ENCODE measurements around the gene VAC14. TPM values are rescaled to one million over a fixed set of nuclear protein-coding genes. Genes with fewer than 3 reads are reported as not detected.

The VAC14 gene
- total RNA-seq, 1 experiment from 2014 or later = 49.9 TPM

DNA sequence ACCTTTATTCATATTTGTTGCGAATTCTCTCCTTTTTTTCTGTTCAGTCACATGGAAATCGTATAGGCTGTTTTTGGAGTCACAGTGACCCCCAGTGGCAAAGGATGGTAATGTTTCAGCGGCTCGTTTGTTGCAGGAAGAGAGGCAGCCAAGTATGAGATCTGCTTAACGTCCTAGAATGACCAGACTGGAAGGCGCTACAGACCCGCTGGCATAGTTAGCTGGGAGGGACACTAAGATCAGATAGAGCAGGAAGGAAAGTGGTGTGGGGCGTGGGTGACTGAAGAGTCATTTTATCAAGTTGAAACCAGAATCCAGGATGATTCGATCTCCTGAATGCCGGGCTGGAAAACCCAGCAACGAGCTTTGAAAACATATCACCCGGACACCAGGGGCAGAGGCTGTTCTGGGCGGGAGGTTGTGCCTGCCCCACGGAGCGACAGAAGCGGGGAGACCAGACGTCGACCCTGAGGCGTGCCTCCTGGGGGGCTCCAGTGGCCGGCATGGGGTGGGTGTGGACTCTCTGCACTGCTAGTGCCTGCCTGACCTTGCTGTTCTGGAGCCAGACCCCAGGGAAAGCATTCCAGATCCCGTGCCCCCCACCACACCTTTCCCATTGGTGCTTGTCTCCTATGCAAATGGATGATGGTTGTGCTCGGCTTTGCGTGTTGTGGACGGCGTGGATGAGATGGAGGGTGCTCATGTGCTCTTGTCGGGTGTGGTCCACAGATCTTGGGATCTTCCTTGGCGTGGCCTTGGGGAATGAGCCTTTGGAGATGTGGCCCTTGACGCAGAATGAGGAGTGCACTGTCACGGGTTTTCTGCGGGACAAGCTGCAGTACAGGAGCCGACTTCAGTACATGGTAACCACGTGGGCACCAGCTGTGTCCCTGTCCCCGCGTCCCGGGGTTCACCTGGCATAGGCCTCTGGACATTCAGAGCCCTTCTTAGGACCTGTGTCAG, 146.9 kb downstream of the VAC14 start:
- Histone ChIP-seq H3K14ac (ENCODE audit: insufficient read depth, low read length) (no peak overlapping the region), H4K5ac (ENCODE audit: insufficient read length, low read depth, low read length) (no peak overlapping the region), H3K9me3 (ENCODE audit: control insufficient read depth, low read depth, low read length) (no peaks in the 10 kb centered on the region), H3K23me2 (ENCODE audit: insufficient read length, low read depth, low read length, poor library complexity, severe bottlenecking) (no peaks in the 10 kb centered on the region), H2BK20ac (ENCODE audit: low read depth, low read length, poor library complexity, severe bottlenecking) (no peak overlapping the region), H3K27ac (ENCODE audit: insufficient read length, low read depth, low read length) (no peak overlapping the region), H4K91ac (ENCODE audit: insufficient read length, low read depth, low read length) (no peak overlapping the region), H3K27me3 (ENCODE audit: insufficient read depth, low read length) (no peaks in the 10 kb centered on the region), H4K20me1 (ENCODE audit: control insufficient read depth, insufficient read depth, insufficient read length) (no peaks in the 10 kb centered on the region), H4K8ac (replicated peaks; ENCODE audit: insufficient read length, low read depth, low read length) (no peak overlapping the region), H2AK5ac (ENCODE audit: insufficient read length, low read length) (no peak overlapping the region), H3K23ac (ENCODE audit: insufficient read length, low read depth, low read length) (no peak overlapping the region), H3K4me2 (ENCODE audit: insufficient read depth, insufficient read length, low read length) (no peak overlapping the region), H2BK12ac (ENCODE audit: insufficient read length, low read depth, low read length) (no peak overlapping the region), H3K56ac (ENCODE audit: insufficient read length, low read depth, low read length) (no peak overlapping the region), H2AFZ (ENCODE audit: low read length) (no peak overlapping the region), H2BK120ac (ENCODE audit: low read depth, low read length, poor library complexity, severe bottlenecking) (no peak overlapping the region), H3K79me2 (ENCODE audit: insufficient read depth, low read length) (no peaks in the 10 kb centered on the region), H3K79me1 (ENCODE audit: insufficient read depth, low read depth, low read length, poor library complexity, severe bottlenecking) (no peaks in the 10 kb centered on the region), H3K4ac (ENCODE audit: low read depth, low read length) (no peak overlapping the region), H3K18ac (ENCODE audit: insufficient read length, low read depth, low read length) (no peak overlapping the region), H3K9ac (ENCODE audit: extremely low read depth, insufficient read length, low read length) (no peak overlapping the region), H2BK15ac (ENCODE audit: low read depth, low read length) (no peak overlapping the region), H2BK5ac (ENCODE audit: insufficient read length, low read length) (no peak overlapping the region), H3K4me1 (ENCODE audit: insufficient read depth, low read length) (no peaks in the 10 kb centered on the region), H3T11ph (ENCODE audit: low read length) (no peak overlapping the region)
- peaks cover 0 to under 1% of the 10 kb centered on the region in 2 experiments; a peak in 1 of 5 replicates for H3K9me3 Mint-ChIP-seq
- WGBS (ENCODE audit: extremely low coverage, insufficient read length, low lambda C conversion rate) = no CpG with 5 or more reads among the region's 35 CpGs
- peaks cover 14 to 18% of the 10 kb centered on the region in 2 experiments for H3K4me1 Mint-ChIP-seq
- TF ChIP-seq CTCF (conservative IDR thresholded peaks at IDR 0.05) = peak; percentile 96
- no peaks in the 10 kb centered on the region; the same call in 1 of the 2 replicates for H3K27me3 Mint-ChIP-seq (ENCODE audit: low read depth)
- peaks cover 0 to 3% (median 2%) of the 10 kb centered on the region in 3 experiments; a peak in 5 of 7 replicates for H3K36me3 Mint-ChIP-seq (ENCODE audit: insufficient read depth in 1 of 3, low read depth in 3 of 3)
- H3K4me3 Mint-ChIP-seq = no peak overlapping the region; a peak in 1 of 5 replicates
- peak; percentile 83 for DNase-seq
- H3K27ac Mint-ChIP-seq = 0 out of 7 replicates have a peak overlapping the region, but pooled peaks of 1 of the 3 experiments have one; percentile 3
